Liver (tissue), 9 donors: ENCODE results near the gene RNGTT. TPM values are rescaled to one million over a fixed set of nuclear protein-coding genes. Genes with fewer than 3 reads are reported as not detected.

ENCODE experiments used
- DNase-seq: peaks from one replicate; pipeline ENCODE4 v3.0.0-alpha.2; 2017; ENCODE audit warnings: low spot score
- H3K27ac ChIP-seq, 2 donors: one replicate each; pipeline ENCODE4 v1.7.0; 2013; ENCODE audit warnings: inconsistent platforms in 2 of 2, low read length in 2 of 2, control low read depth in 1 of 2, low read depth in 1 of 2, mild to moderate bottlenecking in 1 of 2
- H3K27me3 ChIP-seq, 4 donors: one replicate each; pipeline versions ENCODE4 v1.6.1 to v1.7.0; 2013; ENCODE audit warnings: low read length in 3 of 4, inconsistent platforms in 1 of 4, mild to moderate bottlenecking in 1 of 4, moderate library complexity in 1 of 4; ENCODE audit not compliant: control insufficient read depth in 4 of 4, insufficient read depth in 4 of 4
- H3K36me3 ChIP-seq, 4 donors: one replicate each; pipeline versions ENCODE4 v1.6.1 to v1.7.0; 2013; ENCODE audit warnings: low read length in 3 of 4, mild to moderate bottlenecking in 3 of 4, low read depth in 1 of 4, moderate library complexity in 1 of 4; ENCODE audit not compliant: control insufficient read depth in 4 of 4, insufficient read depth in 3 of 4
- H3K4me1 ChIP-seq, 4 donors: one replicate each; pipeline versions ENCODE4 v1.6.1 to v1.7.0; 2013; ENCODE audit warnings: low read length in 3 of 4, mild to moderate bottlenecking in 3 of 4, moderate library complexity in 1 of 4; ENCODE audit not compliant: control insufficient read depth in 4 of 4, insufficient read depth in 4 of 4
- H3K4me3 ChIP-seq, 3 donors: one replicate each; pipeline versions ENCODE4 v1.6.1 to v1.7.0; 2013; ENCODE audit warnings: low read length in 3 of 3, control low read depth in 1 of 3, low read depth in 1 of 3, mild to moderate bottlenecking in 1 of 3
- H3K9ac ChIP-seq, 2 donors: one replicate each; pipeline ENCODE4 v1.7.0; 2013; ENCODE audit warnings: low read length in 2 of 2, mild to moderate bottlenecking in 2 of 2, moderate library complexity in 2 of 2, control low read depth in 1 of 2, low read depth in 1 of 2
- H3K9me3 ChIP-seq, 4 donors: one replicate each; pipeline versions ENCODE4 v1.6.1 to v1.7.0; 2013; ENCODE audit warnings: low read length in 3 of 4; ENCODE audit not compliant: control insufficient read depth in 4 of 4
- ATF3 ChIP-seq: IDR thresholded peaks from 2 replicates; pipeline ENCODE4 v1.6.1; 2016; ENCODE audit warnings: antibody characterized with exemption
- CTCF ChIP-seq: fragments of 150-350 bp; IDR thresholded peaks from 2 replicates; pipeline ENCODE4 v1.5.1; 2017; ENCODE audit warnings: improper control_type of control experiment, low read depth, low read length; ENCODE audit not compliant: missing input control
- EGR1 ChIP-seq, 2 donors: IDR thresholded peaks; 2 replicates each; pipeline ENCODE4 v1.6.1; 2016 to 2018; ENCODE audit warnings: antibody characterized with exemption in 2 of 2, low read depth in 2 of 2
- FOXA1 ChIP-seq: IDR thresholded peaks from 2 replicates; pipeline ENCODE4 v1.6.1; 2016; ENCODE audit warnings: antibody characterized with exemption
- FOXA2 ChIP-seq: IDR thresholded peaks from 2 replicates; pipeline ENCODE4 v1.6.1; 2016; ENCODE audit warnings: antibody characterized with exemption
- GABPA ChIP-seq, 2 donors: IDR thresholded peaks in 1 of 2; conservative IDR thresholded peaks in 1 of 2; 2 replicates each; pipeline ENCODE4 v1.6.1; 2016; ENCODE audit warnings: antibody characterized with exemption in 2 of 2, mild to moderate bottlenecking in 1 of 2, moderate library complexity in 1 of 2
- HNF4G ChIP-seq: IDR thresholded peaks from 2 replicates; pipeline ENCODE4 v1.6.1; 2016; ENCODE audit warnings: antibody characterized with exemption
- JUND ChIP-seq, 2 donors: IDR thresholded peaks; 2 replicates each; pipeline ENCODE4 v1.6.1; 2016; ENCODE audit warnings: antibody characterized with exemption in 2 of 2
- MAX ChIP-seq: IDR thresholded peaks from 2 replicates; pipeline ENCODE4 v1.6.1; 2016; ENCODE audit warnings: antibody characterized with exemption
- RAD21 ChIP-seq, 2 donors: IDR thresholded peaks; 2 replicates each; pipeline ENCODE4 v1.6.1; 2016; ENCODE audit warnings: antibody characterized with exemption in 2 of 2, mild to moderate bottlenecking in 2 of 2
- REST ChIP-seq: IDR thresholded peaks from 2 replicates; pipeline ENCODE4 v1.6.1; 2016; ENCODE audit warnings: antibody characterized with exemption, mild to moderate bottlenecking
- RXRA ChIP-seq, 2 donors: IDR thresholded peaks; 2 replicates each; pipeline ENCODE4 v1.6.1; 2017 to 2018; ENCODE audit warnings: antibody characterized with exemption in 2 of 2, mild to moderate bottlenecking in 1 of 2
- SP1 ChIP-seq: IDR thresholded peaks from 2 replicates; pipeline ENCODE4 v1.6.1; 2018; ENCODE audit warnings: antibody characterized with exemption, mild to moderate bottlenecking
- TAF1 ChIP-seq: conservative IDR thresholded peaks from 2 replicates; pipeline ENCODE4 v1.6.1; 2016; ENCODE audit warnings: antibody characterized with exemption, mild to moderate bottlenecking
- YY1 ChIP-seq: IDR thresholded peaks from 2 replicates; pipeline ENCODE4 v1.6.1; 2016; ENCODE audit warnings: antibody characterized with exemption, mild to moderate bottlenecking
- ZBTB33 ChIP-seq: IDR thresholded peaks from 2 replicates; pipeline ENCODE4 v1.6.1; 2016; ENCODE audit warnings: antibody characterized with exemption
- WGBS: extraction: QIAGEN DNeasy Blood & Tissue Kit; methylation state at CpG from one replicate; pipeline ENCODE4 v1.1.7; 2013; 5-methylcytosine and 5-hydroxymethylcytosine counted together
- polyA plus RNA-seq, 2 donors: library from polyadenylated mRNA; stranded (reverse) in 1 of 2; unstranded in 1 of 2; fragments of 200-250 nt in 1 of 2; fragments of >200 nt in 1 of 2; fragmentation: Nextera tagmentation in 1 of 2; extraction: Ambion mirVana in 1 of 2; gene quantifications; one replicate each; pipeline versions ENCODE4 v1.2.1 to v1.2.3, GENCODE V29; 2013 to 2015
- total RNA-seq, 2 donors: library from RNA; depleted of rRNA; stranded (reverse); fragments of >200 nt; gene quantifications; one replicate each; pipeline ENCODE4 v1.2.3, GENCODE V29; 2014
- donor health status: healthy.
- donor health status: healthy.
- donor health status: healthy.
- donor health status: healthy.
- donor health status: healthy.

RNGTT gene
- total and polyA plus RNA-seq, 4 donors = 4.1 to 20.8 (median 7.2) TPM

- TF ChIP-seq FOXA1 (no peak), CTCF (no peak), REST (no peak), JUND (IDR thresholded peaks at IDR 0.05) (no peak), TAF1 (no peak), YY1 (no peak), EGR1 (IDR thresholded peaks at IDR 0.05; ENCODE audit: low read depth in 2 of 2) (no peak), ATF3 (no peak), GABPA (IDR thresholded peaks at IDR 0.05 in 1 of 2, conservative IDR thresholded peaks at IDR 0.05 in 1 of 2) (no peak), SP1 (no peak), FOXA2 (no peak), ZBTB33 (no peak), RAD21 (IDR thresholded peaks at IDR 0.05) (no peak), HNF4G (no peak), MAX (no peak), RXRA (IDR thresholded peaks at IDR 0.05) (no peak)
- H3K27ac ChIP-seq = no peak overlapping the region
- H3K27me3 ChIP-seq = no peaks in the 10 kb centered on the region
- H3K4me3 ChIP-seq = no peak overlapping the region
- WGBS = 81% methylated on average over 18 of the region's 18 CpGs
- no peaks in the 10 kb centered on the region for H3K4me1 ChIP-seq
- no peak overlapping the region for H3K9ac ChIP-seq
- H3K9me3 ChIP-seq = peaks cover 0 to 3% (median 1%) of the 10 kb centered on the region in 4 donors
- H3K36me3 ChIP-seq = no peaks in the 10 kb centered on the region
- no peak for DNase-seq
These were observed 400.8 kb downstream of the RNGTT start for GRCh38 chr6:88562353-88563276.
